Osteoblast (primary cell): Measurements from ENCODE around the gene MGRN1. TPM values are rescaled to one million over a fixed set of nuclear protein-coding genes. Genes with fewer than 3 reads are reported as not detected.

ENCODE experiments used
- DNase-seq: peaks from one replicate; pipeline ENCODE4 v3.0.0; 2011; ENCODE audit warnings: low spot score, mixed read lengths; ENCODE audit not compliant: insufficient read length; ENCODE audit errors: missing footprints
- H2AFZ ChIP-seq: 2 replicates; pipeline ENCODE4 v1.6.0; 2011; ENCODE audit warnings: mild to moderate bottlenecking, low read length
- H3K27ac ChIP-seq: 2 replicates; pipeline ENCODE4 v1.5.1; 2011; ENCODE audit warnings: mild to moderate bottlenecking, low read depth, low read length, moderate library complexity
- H3K27me3 ChIP-seq: 2 replicates; pipeline ENCODE4 v1.6.0; 2012; ENCODE audit warnings: mild to moderate bottlenecking, control low read depth, inconsistent platforms, low read length, moderate library complexity; ENCODE audit not compliant: insufficient read depth
- H3K36me3 ChIP-seq: 2 replicates; pipeline ENCODE4 v1.5.1; 2011; ENCODE audit warnings: mild to moderate bottlenecking, low read length, control low read depth, moderate library complexity; ENCODE audit not compliant: insufficient read depth
- H3K4me1 ChIP-seq: 2 replicates; pipeline ENCODE4 v1.5.1; 2011; ENCODE audit warnings: mild to moderate bottlenecking, low read length, control low read depth, moderate library complexity; ENCODE audit not compliant: insufficient read depth
- H3K4me2 ChIP-seq: 2 replicates; pipeline ENCODE4 v1.6.0; 2011; ENCODE audit warnings: mild to moderate bottlenecking, low read length; ENCODE audit not compliant: insufficient read depth
- H3K4me3 ChIP-seq: fragments of 200-600 bp; sonication (generic); 3 replicates; pipeline ENCODE4 v1.5.1; 2012; ENCODE audit warnings: mild to moderate bottlenecking, low read length, inconsistent platforms; ENCODE audit not compliant: insufficient read depth
- H3K79me2 ChIP-seq: 2 replicates; pipeline ENCODE4 v1.6.0; 2012; ENCODE audit warnings: mild to moderate bottlenecking, low read length, control low read depth, inconsistent platforms; ENCODE audit not compliant: insufficient read depth
- H3K9me3 ChIP-seq: 2 replicates; pipeline ENCODE4 v1.5.1; 2011; ENCODE audit warnings: low read depth, low read length, control low read depth
- H4K20me1 ChIP-seq: 2 replicates; pipeline ENCODE4 v1.6.0; 2012; ENCODE audit warnings: mild to moderate bottlenecking, low read length, control low read depth; ENCODE audit not compliant: insufficient read depth
- CTCF ChIP-seq: IDR thresholded peaks from 2 replicates; pipeline ENCODE4 v1.5.1; 2011; ENCODE audit warnings: mild to moderate bottlenecking, low read depth, low read length, moderate library complexity; ENCODE audit errors: extremely low read depth
- total RNA-seq: library from RNA; depleted of rRNA; stranded (reverse); fragments of >200 nt; gene quantifications from 2 replicates; pipeline ENCODE4 v1.2.3, GENCODE V29; 2012

The MGRN1 gene
- total RNA-seq, 1 donor: 46.7 TPM

GRCh38 chr16:4580250-4580649, 44.4 kb upstream of the MGRN1 start:
- Histone ChIP-seq H3K4me2 (no peak overlapping the region), H3K4me1 (no peaks in the 10 kb centered on the region), H3K9me3 (no peaks in the 10 kb centered on the region), H2AFZ (no peak overlapping the region), H3K79me2 (no peaks in the 10 kb centered on the region), H4K20me1 (no peaks in the 10 kb centered on the region), H3K27me3 (no peaks in the 10 kb centered on the region), H3K27ac (no peak overlapping the region), H3K4me3 (no peak overlapping the region), H3K36me3 (no peaks in the 10 kb centered on the region)
- TF ChIP-seq CTCF: no peak
- DNase-seq: peak; percentile 71

GRCh38 chr16:4583906-4584305, 40.7 kb upstream of the MGRN1 start:
- Histone ChIP-seq H3K79me2 (no peaks in the 10 kb centered on the region), H3K4me1 (no peaks in the 10 kb centered on the region), H4K20me1 (no peaks in the 10 kb centered on the region), H2AFZ (no peak overlapping the region), H3K36me3 (no peaks in the 10 kb centered on the region), H3K27ac (no peak overlapping the region), H3K4me3 (no peak overlapping the region), H3K27me3 (peaks cover 8% of the 10 kb centered on the region), H3K4me2 (no peak overlapping the region), H3K9me3 (peaks cover 4% of the 10 kb centered on the region)
- no peak for TF ChIP-seq CTCF
- DNase-seq: peak; percentile 73

GRCh38 chr16:4586291-4586690, 38.3 kb upstream of the MGRN1 start:
- DNase-seq: peak; percentile 8
- TF ChIP-seq CTCF: no peak
- H3K79me2 ChIP-seq: no peaks in the 10 kb centered on the region
- no peaks in the 10 kb centered on the region for H3K36me3 ChIP-seq
- H3K27ac ChIP-seq: no peak overlapping the region
- H3K4me3 ChIP-seq: no peak overlapping the region
- H3K9me3 ChIP-seq: peaks cover 4% of the 10 kb centered on the region
- no peaks in the 10 kb centered on the region for H4K20me1 ChIP-seq
- H2AFZ ChIP-seq: no peak overlapping the region
- H3K27me3 ChIP-seq: peaks cover 10% of the 10 kb centered on the region
- no peaks in the 10 kb centered on the region for H3K4me1 ChIP-seq
- H3K4me2 ChIP-seq: no peak overlapping the region

- Histone ChIP-seq H3K27me3 (peaks cover 12% of the 10 kb centered on the region), H3K79me2 (no peaks in the 10 kb centered on the region)
- TF ChIP-seq CTCF: no peak
Observed at GRCh38 chr16:4588386-4588785, 36.2 kb upstream of the MGRN1 start.

More at GRCh38 chr16:4588386-4588785, 36.2 kb upstream of the MGRN1 start:
- Histone ChIP-seq H3K36me3 (no peaks in the 10 kb centered on the region), H3K9me3 (peaks cover 4% of the 10 kb centered on the region), H2AFZ (no peak overlapping the region), H3K27ac (no peak overlapping the region), H3K4me2 (no peak overlapping the region), H3K4me3 (no peak overlapping the region), H4K20me1 (no peaks in the 10 kb centered on the region), H3K4me1 (no peaks in the 10 kb centered on the region)
- DNase-seq: no peak
